Measurements from ENCODE around the gene UGT1A4.

Gene UGT1A4

GRCh38 chr2:233700028-233700635 is 18.4 kb upstream of the UGT1A4 start:
- H3K27ac ChIP-seq, result peak overlapping the region; percentile 92
- TF ChIP-seq CTCF (conservative IDR thresholded peaks at IDR 0.05), result no peak

DNA sequence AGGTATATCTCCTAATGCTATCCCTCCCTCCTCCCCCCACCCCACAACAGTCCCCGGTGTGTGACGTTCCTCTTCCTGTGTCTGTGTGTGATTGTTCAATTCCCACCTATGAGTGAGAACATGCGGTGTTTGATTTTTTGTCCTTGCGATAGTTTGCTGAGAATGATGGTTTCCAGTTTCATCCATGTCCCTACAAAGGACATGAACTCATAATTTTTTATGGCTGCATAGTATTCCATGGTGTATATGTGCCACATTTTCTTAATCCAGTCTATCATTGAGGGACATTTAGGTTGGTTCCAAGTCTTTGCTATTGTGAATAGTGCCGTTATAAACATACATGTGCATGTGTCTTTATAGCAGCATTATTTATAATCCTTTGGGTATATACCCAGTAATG is 17.7 kb upstream of the UGT1A4 start:
- peak overlapping the region; percentile 92 for H3K27ac ChIP-seq

GRCh38 chr2:233702238-233702637 is 16.3 kb upstream of the UGT1A4 start:
- H3K27ac ChIP-seq, result no peak overlapping the region
- no peak for TF ChIP-seq CTCF (conservative IDR thresholded peaks at IDR 0.05)

- no peak overlapping the region; the same call in 1 of the 2 replicates for H3K27ac ChIP-seq
- no peak for TF ChIP-seq CTCF (conservative IDR thresholded peaks at IDR 0.05)
These were observed 12.5 kb upstream of the UGT1A4 start for GRCh38 chr2:233705911-233706506.

GRCh38 chr2:233706720-233707119 is 11.8 kb upstream of the UGT1A4 start:
- TF ChIP-seq CTCF (conservative IDR thresholded peaks at IDR 0.05), result no peak
- H3K27ac ChIP-seq, result no peak overlapping the region; the same call in 1 of the 2 replicates

GRCh38 chr2:233707940-233708644 is 10.4 kb upstream of the UGT1A4 start:
- no peak for TF ChIP-seq CTCF (conservative IDR thresholded peaks at IDR 0.05)
- H3K27ac ChIP-seq, result no peak overlapping the region

DNA sequence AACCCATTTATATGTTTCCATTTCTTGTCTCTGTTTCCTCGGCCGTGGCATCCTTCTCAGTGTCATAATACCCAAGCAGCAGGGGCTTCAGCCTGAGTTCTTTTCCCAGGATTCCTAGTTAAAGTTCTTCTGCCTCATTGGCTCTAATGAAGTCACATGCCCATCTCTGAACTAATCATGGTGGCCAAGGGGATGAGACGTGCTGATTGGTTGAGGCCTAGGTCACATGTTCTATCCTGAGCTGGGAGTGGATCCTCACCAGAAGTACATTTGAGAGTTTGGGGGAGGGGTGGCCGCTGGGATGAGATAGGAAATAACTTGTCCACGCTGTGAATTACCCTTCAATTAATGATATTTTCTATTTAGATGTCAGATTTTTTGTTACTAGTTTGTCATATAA is 9.6 kb upstream of the UGT1A4 start:
- no peak overlapping the region for H3K27ac ChIP-seq
- TF ChIP-seq CTCF (conservative IDR thresholded peaks at IDR 0.05), result no peak

Data from VCaP (cell line).